Gastrocnemius medialis (tissue), 4 donors: ENCODE data around the gene MYLIP. TPM values are rescaled to one million over a fixed set of nuclear protein-coding genes. Genes with fewer than 3 reads are reported as not detected.

Experiments
- ATAC-seq, 2 donors: fragments of 150-250 bp; one replicate each; pipeline ENCODE4 v1.9.1; 2016
- DNase-seq, 2 donors: peaks; one replicate each; pipeline ENCODE4 v3.0.0-alpha.2; 2019
- H3K27ac ChIP-seq, 4 donors: fragments of 200-600 bp; sonication (generic); 1 replicate in 1 of 4; 2 replicates in 3 of 4; pipeline ENCODE4 v1.5.1; 2016 to 2018; ENCODE audit warnings: mild to moderate bottlenecking in 2 of 4, moderate library complexity in 1 of 4
- H3K27me3 ChIP-seq, 3 donors: fragments of 200-600 bp; sonication (generic) in 2 of 3; 1 replicate in 1 of 3; 2 replicates in 2 of 3; pipeline versions ENCODE4 v1.5.1 to v1.6.0; 2016 to 2019; ENCODE audit warnings: mild to moderate bottlenecking in 1 of 3, moderate library complexity in 1 of 3
- H3K36me3 ChIP-seq, 2 donors: fragments of 200-600 bp; sonication (generic) in 1 of 2; one replicate each; pipeline ENCODE4 v1.5.1; 2017 to 2018
- H3K4me1 ChIP-seq, 2 donors: fragments of 200-600 bp; sonication (generic) in 1 of 2; one replicate each; pipeline ENCODE4 v1.5.1; 2016 to 2017; ENCODE audit warnings: mild to moderate bottlenecking in 2 of 2
- H3K4me3 ChIP-seq, 4 donors: fragments of 200-600 bp; sonication (generic) in 3 of 4; 1 replicate in 1 of 4; 2 replicates in 3 of 4; pipeline ENCODE4 v1.5.1; 2016 to 2019; ENCODE audit warnings: mild to moderate bottlenecking in 2 of 4
- H3K9me3 ChIP-seq, 3 donors: fragments of 200-600 bp; sonication (generic) in 2 of 3; 1 replicate in 1 of 3; 2 replicates in 2 of 3; pipeline ENCODE4 v1.5.1; 2016 to 2019
- POLR2A ChIP-seq, 2 donors: fragments of 450-650 bp; IDR thresholded peaks; one replicate each; pipeline ENCODE4 v1.6.1; 2017; ENCODE audit warnings: antibody characterized with exemption in 2 of 2, mild to moderate bottlenecking in 2 of 2, moderate library complexity in 2 of 2
- in situ Hi-C, 4 donors: fragments of 200-750 bp; cut with MboI; loops; one replicate each; pipeline versions ENCODE4 v1.15.0 to v1.8.0; 2017; ENCODE audit warnings: low sequenced_read_pairs in 4 of 4
- intact Hi-C: fragments of 100-400 bp; cut with DNase I; formaldehyde crosslinking; loops from one replicate; pipeline ENCODE4 v1.15.1; 2023; ENCODE audit warnings: low total_unique reads
- total RNA-seq, 4 donors: library from RNA; depleted of rRNA; stranded (reverse); fragments of >200 nt; gene quantifications; one replicate each; pipeline versions ENCODE4 v1.1.0 to v1.2.3, GENCODE V29; 2016
- TF ChIP-seq, protein P1 (sequence below), 5 experiments: fragments of 450-650 bp in 3 of 5; fragments of 200-600 bp in 2 of 5; sonication (generic) in 2 of 5; IDR thresholded peaks in 4 of 5; conservative IDR thresholded peaks in 1 of 5; 1 replicate in 4 of 5; 2 replicates in 1 of 5; pipeline ENCODE4 v1.5.1; 2016 to 2019; ENCODE audit warnings: antibody characterized with exemption in 5 of 5, mild to moderate bottlenecking in 3 of 5, moderate library complexity in 3 of 5

The MYLIP gene
- 10 to 100 TPM in 3 of 4 donors, 1 to 10 TPM in 1; 8.9 to 28.6 (median 18.3) TPM for total RNA-seq

GRCh38 chr6:16128759-16129622, at the start of gene MYLIP:
Gene MYLIP (plus strand): TSS chr6:16129086. CDS start chr6:16129323, 237 bp downstream.
- Histone ChIP-seq H3K36me3 (no peaks in the 10 kb centered on the region), H3K4me1 (peaks cover 42 to 43% of the 10 kb centered on the region in 2 donors), H3K27me3 (no peaks in the 10 kb centered on the region), H3K4me3 (peak within 1 kb of the TSS; percentile 92 to 99 (median 95)), H3K9me3 (no peaks in the 10 kb centered on the region), H3K27ac (peak within 1 kb of the TSS; percentile 98 to 100 (median 99))
- TF ChIP-seq, protein P1, sequence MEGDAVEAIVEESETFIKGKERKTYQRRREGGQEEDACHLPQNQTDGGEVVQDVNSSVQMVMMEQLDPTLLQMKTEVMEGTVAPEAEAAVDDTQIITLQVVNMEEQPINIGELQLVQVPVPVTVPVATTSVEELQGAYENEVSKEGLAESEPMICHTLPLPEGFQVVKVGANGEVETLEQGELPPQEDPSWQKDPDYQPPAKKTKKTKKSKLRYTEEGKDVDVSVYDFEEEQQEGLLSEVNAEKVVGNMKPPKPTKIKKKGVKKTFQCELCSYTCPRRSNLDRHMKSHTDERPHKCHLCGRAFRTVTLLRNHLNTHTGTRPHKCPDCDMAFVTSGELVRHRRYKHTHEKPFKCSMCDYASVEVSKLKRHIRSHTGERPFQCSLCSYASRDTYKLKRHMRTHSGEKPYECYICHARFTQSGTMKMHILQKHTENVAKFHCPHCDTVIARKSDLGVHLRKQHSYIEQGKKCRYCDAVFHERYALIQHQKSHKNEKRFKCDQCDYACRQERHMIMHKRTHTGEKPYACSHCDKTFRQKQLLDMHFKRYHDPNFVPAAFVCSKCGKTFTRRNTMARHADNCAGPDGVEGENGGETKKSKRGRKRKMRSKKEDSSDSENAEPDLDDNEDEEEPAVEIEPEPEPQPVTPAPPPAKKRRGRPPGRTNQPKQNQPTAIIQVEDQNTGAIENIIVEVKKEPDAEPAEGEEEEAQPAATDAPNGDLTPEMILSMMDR (IDR thresholded peaks at IDR 0.05 in 4 of 5, conservative IDR thresholded peaks at IDR 0.05 in 1 of 5) = peak; percentile 77 to 93 (median 78)
- TF ChIP-seq POLR2A (IDR thresholded peaks at IDR 0.05) = peak; percentile 100
- DNase-seq (peak; percentile 98), ATAC-seq (peak; percentile 76 to 81)
- in situ Hi-C loops = no loop called here
- intact Hi-C loops = loop anchor here (1.0 to 5.0 kb wide), 6 partner anchors 20 to 438 kb away; no protein-coding TSS in a partner anchor

DNA sequence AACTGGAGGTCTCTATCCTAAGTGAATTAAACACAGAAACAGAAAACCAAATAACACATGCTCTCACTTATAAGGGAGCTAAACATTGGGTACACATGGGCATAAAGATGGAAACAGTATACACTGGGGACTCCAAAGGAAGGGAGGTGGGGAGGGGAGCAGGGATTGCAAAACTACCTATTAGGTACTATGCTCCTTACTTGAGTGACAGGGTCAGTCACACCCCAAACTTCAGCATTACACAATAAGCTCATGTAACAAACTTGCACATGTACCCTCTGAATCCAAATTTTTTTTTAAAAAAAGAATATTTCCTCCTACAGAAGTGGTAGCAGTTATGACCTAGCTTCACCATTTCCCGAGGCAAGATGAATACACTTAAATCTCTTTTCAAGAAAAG, 49.5 kb upstream of the MYLIP start:
- Histone ChIP-seq H3K4me1 (no peaks in the 10 kb centered on the region), H3K4me3 (no peak overlapping the region), H3K36me3 (no peaks in the 10 kb centered on the region), H3K27ac (no peak overlapping the region), H3K9me3 (no peaks in the 10 kb centered on the region), H3K27me3 (no peaks in the 10 kb centered on the region)
- DNase-seq (no peak), ATAC-seq (no peak)
- TF ChIP-seq POLR2A (IDR thresholded peaks at IDR 0.05) = no peak
- TF ChIP-seq, protein P1 (IDR thresholded peaks at IDR 0.05 in 4 of 5, conservative IDR thresholded peaks at IDR 0.05 in 1 of 5) = no peak
- in situ Hi-C loops (no loop called here), intact Hi-C loops (no loop called here)

DNA sequence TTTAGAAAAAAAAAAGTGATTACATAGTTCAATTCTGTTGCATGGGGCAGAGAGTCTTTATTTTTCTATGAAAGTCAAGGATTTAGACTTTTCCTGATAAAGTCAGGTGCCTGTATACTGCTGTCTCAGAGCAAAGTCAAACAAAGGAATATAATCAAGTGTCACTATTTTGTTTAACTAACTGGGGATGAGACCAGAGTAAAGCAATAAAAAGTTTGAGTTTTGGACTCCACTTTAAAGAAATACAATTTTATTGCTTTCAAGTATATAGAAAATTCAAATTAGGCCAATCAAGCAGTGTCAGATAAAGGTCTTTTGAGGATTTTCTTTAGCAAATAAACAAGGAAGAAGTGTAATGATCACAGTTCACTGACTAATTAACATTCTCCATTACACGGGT, 48.7 kb upstream of the MYLIP start:
- TF ChIP-seq, protein P1 (IDR thresholded peaks at IDR 0.05 in 4 of 5, conservative IDR thresholded peaks at IDR 0.05 in 1 of 5) = no peak
- TF ChIP-seq POLR2A (IDR thresholded peaks at IDR 0.05) = no peak
- Histone ChIP-seq H3K9me3 (no peaks in the 10 kb centered on the region), H3K36me3 (no peaks in the 10 kb centered on the region), H3K4me1 (no peaks in the 10 kb centered on the region), H3K27ac (no peak overlapping the region), H3K27me3 (no peaks in the 10 kb centered on the region), H3K4me3 (no peak overlapping the region)
- intact Hi-C loops (no loop called here), in situ Hi-C loops (no loop called here)
- DNase-seq (no peak), ATAC-seq (no peak)

GRCh38 chr6:16081326-16081725, 47.6 kb upstream of the MYLIP start:
- Histone ChIP-seq H3K9me3 (no peaks in the 10 kb centered on the region), H3K27me3 (no peaks in the 10 kb centered on the region), H3K4me3 (no peak overlapping the region), H3K4me1 (no peaks in the 10 kb centered on the region), H3K27ac (no peak overlapping the region), H3K36me3 (no peaks in the 10 kb centered on the region)
- no peak for TF ChIP-seq POLR2A (IDR thresholded peaks at IDR 0.05)
- TF ChIP-seq, protein P1 (IDR thresholded peaks at IDR 0.05 in 4 of 5, conservative IDR thresholded peaks at IDR 0.05 in 1 of 5) = no peak
- DNase-seq (no peak), ATAC-seq (no peak)
- intact Hi-C loops = no loop called here
- in situ Hi-C loops = no loop called here
